ENCODE measurements around the gene CTNND1. TPM values are rescaled to one million over a fixed set of nuclear protein-coding genes. Genes with fewer than 3 reads are reported as not detected.

The CTNND1 gene
- total RNA-seq, 2 donors from 2014 or later = 58.2 to 63.2 TPM

GRCh38 chr11:57779276-57779675, 17.7 kb downstream of the CTNND1 start:
- Histone ChIP-seq H3K4me3 (peak overlapping the region in 1 of 2 donors; percentile 28), H3K9me3 (no peaks in the 10 kb centered on the region), H3K36me3 (no peaks in the 10 kb centered on the region), H3K4me1 (peaks cover 0 to 100% of the 10 kb centered on the region in 2 donors), H3K27ac (peak overlapping the region; percentile 79 to 90), H3K27me3 (no peaks in the 10 kb centered on the region)
- no peak for TF ChIP-seq CTCF (IDR thresholded peaks at IDR 0.05)
- DNase-seq (ENCODE audit: low spot score) = no peak

DNA sequence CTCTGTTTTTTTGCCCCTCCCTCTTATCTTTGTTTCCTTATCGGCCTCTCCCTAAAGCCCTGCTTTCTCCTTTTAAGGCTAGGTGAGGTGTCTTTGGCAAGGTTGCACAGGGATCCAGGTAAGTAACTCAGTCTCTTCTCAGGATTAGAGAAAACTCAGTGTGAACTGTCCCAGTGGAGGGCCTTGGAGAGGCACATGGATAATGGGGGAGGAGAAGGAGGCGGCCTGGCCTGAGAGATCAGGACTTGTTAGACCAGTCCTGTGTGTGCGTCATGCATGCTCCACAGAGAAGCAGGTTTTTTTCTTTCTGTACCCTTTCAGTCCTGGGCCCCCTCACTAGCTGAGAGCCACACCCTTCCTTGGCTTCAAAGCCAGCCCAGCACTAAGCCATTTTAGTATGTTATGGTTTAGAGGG, 19.9 kb downstream of the CTNND1 start:
- peaks cover 0 to 99% of the 10 kb centered on the region in 2 donors for H3K4me1 ChIP-seq
- no peaks in the 10 kb centered on the region for H3K36me3 ChIP-seq
- no peak for DNase-seq (ENCODE audit: low spot score)
- no peaks in the 10 kb centered on the region for H3K9me3 ChIP-seq
- TF ChIP-seq CTCF (IDR thresholded peaks at IDR 0.05) = no peak
- no peaks in the 10 kb centered on the region for H3K27me3 ChIP-seq
- peak overlapping the region; percentile 79 to 90 for H3K27ac ChIP-seq
- H3K4me3 ChIP-seq = no peak overlapping the region

GRCh38 chr11:57785072-57785471, 23.5 kb downstream of the CTNND1 start:
- H3K36me3 ChIP-seq = no peaks in the 10 kb centered on the region
- no peaks in the 10 kb centered on the region for H3K9me3 ChIP-seq
- no peak for TF ChIP-seq CTCF (IDR thresholded peaks at IDR 0.05)
- no peak overlapping the region for H3K4me3 ChIP-seq
- DNase-seq (ENCODE audit: low spot score) = no peak
- no peaks in the 10 kb centered on the region for H3K27me3 ChIP-seq
- peaks cover 0 to 99% of the 10 kb centered on the region in 2 donors for H3K4me1 ChIP-seq
- no peak overlapping the region for H3K27ac ChIP-seq

DNA sequence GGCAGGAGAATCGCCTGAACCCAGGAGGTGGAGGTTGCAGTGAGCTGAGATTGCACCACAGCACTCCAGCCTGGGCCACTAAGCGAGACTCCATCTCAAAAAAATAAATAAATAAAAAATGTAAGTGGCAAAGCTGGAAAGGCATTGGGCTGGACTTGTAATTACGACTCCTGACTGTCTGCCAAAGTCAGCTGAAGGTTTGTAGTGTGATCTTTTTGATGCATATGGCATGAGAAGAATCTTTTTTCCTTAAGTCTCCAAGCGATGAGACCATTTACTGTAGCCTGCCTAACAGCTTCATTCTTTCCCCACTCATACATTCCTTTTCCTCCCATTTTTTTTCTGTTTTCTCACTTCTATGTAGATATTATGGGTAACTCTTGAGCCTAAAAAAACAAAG, 24.8 kb downstream of the CTNND1 start:
- H3K27ac ChIP-seq = peak overlapping the region in 1 of 2 donors; percentile 35
- no peak for DNase-seq (ENCODE audit: low spot score)
- no peaks in the 10 kb centered on the region for H3K27me3 ChIP-seq
- H3K36me3 ChIP-seq = peaks cover 8% of the 10 kb centered on the region
- H3K4me1 ChIP-seq = peaks cover 0 to 97% of the 10 kb centered on the region in 2 donors
- no peak overlapping the region for H3K4me3 ChIP-seq
- TF ChIP-seq CTCF (IDR thresholded peaks at IDR 0.05) = no peak
- no peaks in the 10 kb centered on the region for H3K9me3 ChIP-seq

- H3K4me1 ChIP-seq = peaks cover 0 to 97% of the 10 kb centered on the region in 2 donors
- H3K4me3 ChIP-seq = no peak overlapping the region
- TF ChIP-seq CTCF (IDR thresholded peaks at IDR 0.05) = no peak
- H3K36me3 ChIP-seq = peaks cover 15% of the 10 kb centered on the region
- H3K27ac ChIP-seq = peak overlapping the region in 1 of 2 donors; percentile 35
- H3K9me3 ChIP-seq = no peaks in the 10 kb centered on the region
- no peaks in the 10 kb centered on the region for H3K27me3 ChIP-seq
- no peak for DNase-seq (ENCODE audit: low spot score)
Measured at GRCh38 chr11:57787006-57787604, 25.5 kb downstream of the CTNND1 start.

Measured in right atrium auricular region (tissue), 2 donors.